K562 (cell line): ENCODE measurements around the gene WT1. TPM values are rescaled to one million over a fixed set of nuclear protein-coding genes. Genes with fewer than 3 reads are reported as not detected.

Experiments used
- ARID1B ChIP-seq: fragments of 450-650 bp; IDR thresholded peaks from 2 replicates; pipeline ENCODE4 v1.6.1; 2016; ENCODE audit warnings: antibody characterized with exemption, mild to moderate bottlenecking, inconsistent platforms
- TRIM24 ChIP-seq, 2 experiments: fragments of 450-650 bp; IDR thresholded peaks; 2 replicates each; pipeline ENCODE4 v1.6.1; 2016
- ZNF23 ChIP-seq: fragments of 250-450 bp; sonication (Bioruptor Pico); IDR thresholded peaks from 2 replicates; pipeline ENCODE4 v1.4.0; 2020; ENCODE audit warnings: mild to moderate bottlenecking
- polyA plus RNA-seq, 8 experiments: library from polyadenylated mRNA; depleted of rRNA in 4 of 8; stranded (reverse) in 5 of 8; unstranded in 3 of 8; fragments of >200 nt; fragmentation: Nextera tagmentation in 2 of 8; fragmentation: Illumina TruSeq in 1 of 8; extraction: Ambion mirVana in 2 of 8; extraction: Trizol in 1 of 8; gene quantifications; 2 replicates each; pipeline versions ENCODE4 v1.2.1 to v1.2.3, GENCODE V29; 2011 to 2014; ENCODE audit warnings: inconsistent platforms in 1 of 8, missing spikeins in 1 of 8
- total RNA-seq, 7 experiments: library from RNA; depleted of rRNA in 6 of 7; stranded (reverse); fragments of >200 nt in 6 of 7; fragmentation: Illumina TruSeq in 2 of 7; extraction: Trizol in 2 of 7; gene quantifications; 2 replicates each; pipeline versions ENCODE4 v1.2.1 to v1.2.3, GENCODE V29; 2011 to 2021; ENCODE audit warnings: low replicate concordance in 1 of 7
- TF ChIP-seq, protein P1 (sequence below): fragments of 450-650 bp; IDR thresholded peaks from 2 replicates; pipeline ENCODE4 v1.6.1; 2016; ENCODE audit warnings: mild to moderate bottlenecking, moderate library complexity
- TF ChIP-seq, protein P2 (sequence below): fragments of 450-650 bp; IDR thresholded peaks from 2 replicates; pipeline ENCODE4 v1.6.1; 2016; ENCODE audit warnings: antibody characterized with exemption

Gene WT1
- total and polyA plus RNA-seq, 9 of the 15 experiments (the other 6 are each of a cell fraction or from before 2014, with no cell fraction given): 7.1 to 33.8 (median 19.4) TPM

DNA sequence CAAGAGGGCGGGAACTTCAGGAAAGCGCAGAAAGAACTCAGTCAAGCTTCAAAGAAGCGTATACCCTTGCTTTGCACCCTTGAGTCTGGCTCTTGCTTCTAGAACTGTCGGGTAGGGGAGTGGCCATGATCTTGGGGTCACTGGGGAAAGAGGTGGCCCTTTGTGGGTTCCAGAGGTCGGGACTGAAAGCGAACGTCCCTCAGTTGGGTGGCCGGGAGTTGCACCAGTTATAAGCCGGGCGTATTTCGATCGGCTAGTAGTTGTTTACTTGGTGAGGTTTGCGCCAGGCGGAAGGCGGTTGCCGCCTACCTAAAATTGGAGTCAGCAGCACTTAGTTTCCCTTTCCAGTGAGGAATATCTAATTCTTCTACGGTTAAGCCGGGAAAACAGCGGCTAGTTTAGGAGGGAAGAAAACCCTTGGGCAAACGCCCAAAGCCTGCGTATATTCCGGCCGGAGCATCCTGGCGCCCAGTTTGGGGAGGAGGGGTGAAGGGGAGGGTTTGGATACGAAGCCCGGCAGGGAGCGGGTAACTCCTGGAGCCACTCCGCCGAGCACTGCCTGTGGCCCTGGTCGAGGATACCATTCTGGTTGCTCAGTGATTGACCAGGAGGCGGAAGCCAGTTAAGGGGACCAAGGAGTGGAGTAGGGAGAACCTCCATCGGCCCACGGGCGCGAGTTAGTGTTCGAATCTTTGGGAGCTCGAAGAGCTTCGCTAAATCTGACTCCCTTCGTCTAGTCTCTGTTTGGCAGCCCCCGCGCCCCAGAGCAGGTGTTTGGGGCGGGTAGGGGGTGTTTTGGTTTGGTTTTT is 807 bp upstream of the WT1 start (continued):
- peak in 1 of 2 experiments; percentile 6; a peak in 1 of 4 replicates for TF ChIP-seq TRIM24 (IDR thresholded peaks at IDR 0.05)
- TF ChIP-seq ZNF23 (CRISPR knock-in tag): no peak
- 0 out of 2 replicates have a peak, but pooled peaks have one; percentile 1 for TF ChIP-seq ARID1B
- TF ChIP-seq, protein P1, sequence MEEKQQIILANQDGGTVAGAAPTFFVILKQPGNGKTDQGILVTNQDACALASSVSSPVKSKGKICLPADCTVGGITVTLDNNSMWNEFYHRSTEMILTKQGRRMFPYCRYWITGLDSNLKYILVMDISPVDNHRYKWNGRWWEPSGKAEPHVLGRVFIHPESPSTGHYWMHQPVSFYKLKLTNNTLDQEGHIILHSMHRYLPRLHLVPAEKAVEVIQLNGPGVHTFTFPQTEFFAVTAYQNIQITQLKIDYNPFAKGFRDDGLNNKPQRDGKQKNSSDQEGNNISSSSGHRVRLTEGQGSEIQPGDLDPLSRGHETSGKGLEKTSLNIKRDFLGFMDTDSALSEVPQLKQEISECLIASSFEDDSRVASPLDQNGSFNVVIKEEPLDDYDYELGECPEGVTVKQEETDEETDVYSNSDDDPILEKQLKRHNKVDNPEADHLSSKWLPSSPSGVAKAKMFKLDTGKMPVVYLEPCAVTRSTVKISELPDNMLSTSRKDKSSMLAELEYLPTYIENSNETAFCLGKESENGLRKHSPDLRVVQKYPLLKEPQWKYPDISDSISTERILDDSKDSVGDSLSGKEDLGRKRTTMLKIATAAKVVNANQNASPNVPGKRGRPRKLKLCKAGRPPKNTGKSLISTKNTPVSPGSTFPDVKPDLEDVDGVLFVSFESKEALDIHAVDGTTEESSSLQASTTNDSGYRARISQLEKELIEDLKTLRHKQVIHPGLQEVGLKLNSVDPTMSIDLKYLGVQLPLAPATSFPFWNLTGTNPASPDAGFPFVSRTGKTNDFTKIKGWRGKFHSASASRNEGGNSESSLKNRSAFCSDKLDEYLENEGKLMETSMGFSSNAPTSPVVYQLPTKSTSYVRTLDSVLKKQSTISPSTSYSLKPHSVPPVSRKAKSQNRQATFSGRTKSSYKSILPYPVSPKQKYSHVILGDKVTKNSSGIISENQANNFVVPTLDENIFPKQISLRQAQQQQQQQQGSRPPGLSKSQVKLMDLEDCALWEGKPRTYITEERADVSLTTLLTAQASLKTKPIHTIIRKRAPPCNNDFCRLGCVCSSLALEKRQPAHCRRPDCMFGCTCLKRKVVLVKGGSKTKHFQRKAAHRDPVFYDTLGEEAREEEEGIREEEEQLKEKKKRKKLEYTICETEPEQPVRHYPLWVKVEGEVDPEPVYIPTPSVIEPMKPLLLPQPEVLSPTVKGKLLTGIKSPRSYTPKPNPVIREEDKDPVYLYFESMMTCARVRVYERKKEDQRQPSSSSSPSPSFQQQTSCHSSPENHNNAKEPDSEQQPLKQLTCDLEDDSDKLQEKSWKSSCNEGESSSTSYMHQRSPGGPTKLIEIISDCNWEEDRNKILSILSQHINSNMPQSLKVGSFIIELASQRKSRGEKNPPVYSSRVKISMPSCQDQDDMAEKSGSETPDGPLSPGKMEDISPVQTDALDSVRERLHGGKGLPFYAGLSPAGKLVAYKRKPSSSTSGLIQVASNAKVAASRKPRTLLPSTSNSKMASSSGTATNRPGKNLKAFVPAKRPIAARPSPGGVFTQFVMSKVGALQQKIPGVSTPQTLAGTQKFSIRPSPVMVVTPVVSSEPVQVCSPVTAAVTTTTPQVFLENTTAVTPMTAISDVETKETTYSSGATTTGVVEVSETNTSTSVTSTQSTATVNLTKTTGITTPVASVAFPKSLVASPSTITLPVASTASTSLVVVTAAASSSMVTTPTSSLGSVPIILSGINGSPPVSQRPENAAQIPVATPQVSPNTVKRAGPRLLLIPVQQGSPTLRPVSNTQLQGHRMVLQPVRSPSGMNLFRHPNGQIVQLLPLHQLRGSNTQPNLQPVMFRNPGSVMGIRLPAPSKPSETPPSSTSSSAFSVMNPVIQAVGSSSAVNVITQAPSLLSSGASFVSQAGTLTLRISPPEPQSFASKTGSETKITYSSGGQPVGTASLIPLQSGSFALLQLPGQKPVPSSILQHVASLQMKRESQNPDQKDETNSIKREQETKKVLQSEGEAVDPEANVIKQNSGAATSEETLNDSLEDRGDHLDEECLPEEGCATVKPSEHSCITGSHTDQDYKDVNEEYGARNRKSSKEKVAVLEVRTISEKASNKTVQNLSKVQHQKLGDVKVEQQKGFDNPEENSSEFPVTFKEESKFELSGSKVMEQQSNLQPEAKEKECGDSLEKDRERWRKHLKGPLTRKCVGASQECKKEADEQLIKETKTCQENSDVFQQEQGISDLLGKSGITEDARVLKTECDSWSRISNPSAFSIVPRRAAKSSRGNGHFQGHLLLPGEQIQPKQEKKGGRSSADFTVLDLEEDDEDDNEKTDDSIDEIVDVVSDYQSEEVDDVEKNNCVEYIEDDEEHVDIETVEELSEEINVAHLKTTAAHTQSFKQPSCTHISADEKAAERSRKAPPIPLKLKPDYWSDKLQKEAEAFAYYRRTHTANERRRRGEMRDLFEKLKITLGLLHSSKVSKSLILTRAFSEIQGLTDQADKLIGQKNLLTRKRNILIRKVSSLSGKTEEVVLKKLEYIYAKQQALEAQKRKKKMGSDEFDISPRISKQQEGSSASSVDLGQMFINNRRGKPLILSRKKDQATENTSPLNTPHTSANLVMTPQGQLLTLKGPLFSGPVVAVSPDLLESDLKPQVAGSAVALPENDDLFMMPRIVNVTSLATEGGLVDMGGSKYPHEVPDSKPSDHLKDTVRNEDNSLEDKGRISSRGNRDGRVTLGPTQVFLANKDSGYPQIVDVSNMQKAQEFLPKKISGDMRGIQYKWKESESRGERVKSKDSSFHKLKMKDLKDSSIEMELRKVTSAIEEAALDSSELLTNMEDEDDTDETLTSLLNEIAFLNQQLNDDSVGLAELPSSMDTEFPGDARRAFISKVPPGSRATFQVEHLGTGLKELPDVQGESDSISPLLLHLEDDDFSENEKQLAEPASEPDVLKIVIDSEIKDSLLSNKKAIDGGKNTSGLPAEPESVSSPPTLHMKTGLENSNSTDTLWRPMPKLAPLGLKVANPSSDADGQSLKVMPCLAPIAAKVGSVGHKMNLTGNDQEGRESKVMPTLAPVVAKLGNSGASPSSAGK: peak; percentile 47; the same call in 1 of the 2 replicates
- TF ChIP-seq, protein P2, sequence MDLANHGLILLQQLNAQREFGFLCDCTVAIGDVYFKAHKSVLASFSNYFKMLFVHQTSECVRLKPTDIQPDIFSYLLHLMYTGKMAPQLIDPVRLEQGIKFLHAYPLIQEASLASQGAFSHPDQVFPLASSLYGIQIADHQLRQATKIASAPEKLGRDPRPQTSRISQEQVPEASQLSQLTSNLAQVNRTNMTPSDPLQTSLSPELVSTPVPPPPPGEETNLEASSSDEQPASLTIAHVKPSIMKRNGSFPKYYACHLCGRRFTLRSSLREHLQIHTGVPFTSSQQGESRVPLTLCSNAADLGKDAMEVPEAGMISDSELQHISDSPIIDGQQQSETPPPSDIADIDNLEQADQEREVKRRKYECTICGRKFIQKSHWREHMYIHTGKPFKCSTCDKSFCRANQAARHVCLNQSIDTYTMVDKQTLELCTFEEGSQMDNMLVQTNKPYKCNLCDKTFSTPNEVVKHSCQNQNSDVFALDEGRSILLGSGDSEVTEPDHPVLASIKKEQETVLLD: 0 out of 2 replicates have a peak, but pooled peaks have one; percentile 18
